Heart left ventricle (tissue), 16 donors: ENCODE measurements around the gene P3H1. TPM values are rescaled to one million over a fixed set of nuclear protein-coding genes. Genes with fewer than 3 reads are reported as not detected.
"Not testable (repeated sequence)": the region's sequence is repeated elsewhere in the genome, so short reads cannot be mapped to it uniquely, and the experiment has no call there.

Experiments
- ATAC-seq, 4 donors: fragments of 200-7000 bp; cut with Tn5 transposase; one replicate each; pipeline ENCODE4 v1.9.1; 2020 to 2022; ENCODE audit warnings: moderate library complexity in 4 of 4, mild to moderate bottlenecking in 3 of 4, moderate number of reproducible peaks in 1 of 4
- DNase-seq, 5 donors: peaks; one replicate each; pipeline ENCODE4 v3.0.0-alpha.2; 2020
- H3K27ac ChIP-seq, 12 donors: fragments of 200-600 bp; sonication (generic) in 4 of 12; one replicate each; pipeline versions ENCODE4 v1.5.0 to v1.8.0; 2016 to 2022; ENCODE audit warnings: mild to moderate bottlenecking in 2 of 12
- H3K27me3 ChIP-seq, 9 donors: fragments of 200-600 bp; sonication (generic) in 2 of 9; one replicate each; pipeline versions ENCODE4 v1.5.1 to v1.8.0; 2016 to 2022; ENCODE audit warnings: mild to moderate bottlenecking in 3 of 9
- H3K36me3 ChIP-seq, 9 donors: fragments of 200-600 bp; sonication (generic) in 2 of 9; one replicate each; pipeline versions ENCODE4 v1.5.0 to v1.8.0; 2018 to 2022; ENCODE audit warnings: mild to moderate bottlenecking in 2 of 9
- H3K4me1 ChIP-seq, 12 donors: fragments of 200-600 bp; sonication (generic) in 4 of 12; one replicate each; pipeline versions ENCODE4 v1.5.0 to v1.8.0; 2016 to 2022; ENCODE audit warnings: mild to moderate bottlenecking in 3 of 12
- H3K4me3 ChIP-seq, 12 donors: fragments of 200-600 bp; sonication (generic) in 4 of 12; one replicate each; pipeline versions ENCODE4 v1.5.0 to v1.8.0; 2017 to 2022; ENCODE audit warnings: mild to moderate bottlenecking in 9 of 12, moderate library complexity in 4 of 12
- H3K9me3 ChIP-seq, 12 donors: fragments of 200-600 bp; sonication (generic) in 4 of 12; one replicate each; pipeline versions ENCODE4 v1.5.0 to v1.8.0; 2016 to 2022; ENCODE audit warnings: mild to moderate bottlenecking in 1 of 12
- CTCF ChIP-seq, 12 donors: fragments of 200-600 bp; sonication (generic) in 4 of 12; IDR thresholded peaks; one replicate each; pipeline versions ENCODE4 v1.5.0 to v1.8.0; 2018 to 2022; ENCODE audit warnings: antibody characterized with exemption in 12 of 12, mild to moderate bottlenecking in 5 of 12
- POLR2A ChIP-seq, 2 donors: fragments of 450-650 bp; IDR thresholded peaks; one replicate each; pipeline ENCODE4 v1.6.1; 2017; ENCODE audit warnings: antibody characterized with exemption in 2 of 2, mild to moderate bottlenecking in 2 of 2, moderate library complexity in 2 of 2
- WGBS, 4 donors: extraction: QIAGEN DNeasy Blood & Tissue Kit in 2 of 4; methylation state at CpG; one replicate each; pipeline versions ENCODE4 v1.1.5 to v1.1.7; 2013 to 2018; 5-methylcytosine and 5-hydroxymethylcytosine counted together
- intact Hi-C, 10 donors: fragments of 100-400 bp; cut with DNase I; formaldehyde crosslinking; loops; one replicate each; pipeline versions ENCODE4 v1.11.1 to v1.14.2; 2022
- polyA plus RNA-seq, 2 donors: library from polyadenylated mRNA; stranded (reverse); fragments of 200-250 nt; gene quantifications; one replicate each; pipeline ENCODE4 v1.2.3, GENCODE V29; 2013
- total RNA-seq, 9 donors: library from RNA; depleted of rRNA in 2 of 9; stranded (reverse); fragments of >200 nt in 2 of 9; fragmentation: NEBNext Ultra II Directional in 3 of 9; extraction: Animal tissue kit (Norgen Biotek cat#: 25700) in 3 of 9; gene quantifications; one replicate each; pipeline versions ENCODE4 v1.1.0 to v1.2.4, GENCODE V29; 2016 to 2023
- donor health status: ischemic (EF 13 %, LVEDD 7.1; RV severe dilation, severe dysfunction).
- donor health status: healthy with polysubstance abuse.
- donor health status: DM: no; HTN: yes; CAD: no.
- donor health status: DM: no; HTN: no; CAD: no.
- donor health status: ischemic (EF 25% LVEDD 6.9; RV normal size, moderate dysfunction).
- donor health status: ischemic (EF 25% LVEDD 5.7; RV mildly dilated, moderate dysfunction).
- donor health status: healthy.
- donor health status: DM: yes; HTN: yes; CAD: no.
- donor health status: ischemic (EF 35%, LVEDD 5.7; RV mildly dilated, moderate dysfunction).
- donor health status: nonischemic (EF 11% LVEDD 7.7; RV severe dilation, severe dysfunction).
- donor health status: DM: yes; HTN: yes; CAD: no.
- donor health status: PGD.
- donor health status: ischemic (EF 29% LVEDD 5.4; RV normal size, mild dysfunction).
- donor health status: nonischemic (EF 23%, LVEDD 6.1; RV moderate dilation, normal function).

The P3H1 gene
- total and polyA plus RNA-seq, 11 donors = 6.9 to 27.9 (median 10.7) TPM

DNA sequence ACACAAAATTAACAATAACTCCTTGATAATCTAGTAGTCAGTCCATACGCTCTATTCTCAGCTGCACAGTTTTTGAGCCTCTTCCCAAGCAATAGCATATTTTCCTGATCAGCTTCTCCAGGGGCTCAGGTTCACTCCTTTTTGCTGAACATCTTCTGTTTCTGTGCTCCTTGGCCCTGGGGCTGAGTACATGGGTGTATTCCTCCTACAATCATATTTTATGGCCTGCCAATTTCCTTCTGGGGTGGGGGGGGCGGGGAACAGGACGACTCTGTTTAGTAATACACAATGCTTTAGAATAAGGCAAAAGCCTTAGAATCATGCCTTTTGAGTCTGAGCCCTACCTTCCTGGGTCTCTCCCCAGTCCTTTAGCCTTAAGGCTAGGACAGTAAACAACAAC is 35.2 kb downstream of the P3H1 start:
- H3K4me1 ChIP-seq = peaks cover 0 to 4% (median 0%) of the 10 kb centered on the region in 12 donors
- no peaks in the 10 kb centered on the region for H3K36me3 ChIP-seq
- 67 to 90% (median 80%) methylated on average over 3 of the region's 3 CpGs for WGBS, 4 donors

GRCh38 chr1:42730988-42731387 is 35.8 kb downstream of the P3H1 start:
- no peak for ATAC-seq
- intact Hi-C loops = no loop called here
- H3K4me1 ChIP-seq = no peaks in the 10 kb centered on the region
- WGBS, 4 donors = 71 to 74% (median 72%) methylated on average over 4 of the region's 4 CpGs
- no peaks in the 10 kb centered on the region for H3K36me3 ChIP-seq
- TF ChIP-seq POLR2A (IDR thresholded peaks at IDR 0.05) (no peak), CTCF (IDR thresholded peaks at IDR 0.05) (no peak)
- H3K27me3 ChIP-seq = no peaks in the 10 kb centered on the region
- no peak overlapping the region for H3K4me3 ChIP-seq
- H3K27ac ChIP-seq = no peak overlapping the region
- no peaks in the 10 kb centered on the region for H3K9me3 ChIP-seq
- DNase-seq = no peak

More for the DNA sequence above, 35.2 kb downstream of the P3H1 start:
- intact Hi-C loops = no loop called here
- Histone ChIP-seq H3K9me3 (no peaks in the 10 kb centered on the region), H3K27me3 (no peaks in the 10 kb centered on the region), H3K27ac (no peak overlapping the region), H3K4me3 (no peak overlapping the region)
- no peak for ATAC-seq
- TF ChIP-seq POLR2A (IDR thresholded peaks at IDR 0.05) (no peak), CTCF (IDR thresholded peaks at IDR 0.05) (no peak)
- DNase-seq = no peak

DNA sequence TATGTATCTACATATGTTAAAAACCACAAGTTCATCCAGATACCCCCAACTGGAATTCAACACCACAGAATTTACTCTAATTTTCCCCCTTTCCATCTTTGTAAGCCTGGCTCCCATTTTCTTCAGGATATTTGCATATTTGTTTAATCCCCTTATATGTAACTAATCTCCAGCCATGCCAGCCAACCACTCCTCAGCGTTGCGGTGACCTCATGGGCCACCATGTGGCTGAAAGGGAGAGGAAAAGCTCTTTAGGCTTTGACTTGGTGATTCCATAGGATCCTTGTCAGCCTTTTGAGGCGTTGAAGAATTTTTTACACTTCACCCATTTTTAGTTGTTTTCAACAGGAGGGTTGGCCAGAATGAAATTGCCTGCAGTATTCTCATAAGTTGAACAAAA is 36.8 kb downstream of the P3H1 start:
- no peaks in the 10 kb centered on the region for H3K27me3 ChIP-seq
- H3K36me3 ChIP-seq = no peaks in the 10 kb centered on the region
- 77 to 89% (median 83%) methylated on average over 3 of the region's 3 CpGs for WGBS, 4 donors
- no peak overlapping the region for H3K27ac ChIP-seq
- H3K9me3 ChIP-seq = no peaks in the 10 kb centered on the region
- TF ChIP-seq POLR2A (IDR thresholded peaks at IDR 0.05) (no peak), CTCF (IDR thresholded peaks at IDR 0.05) (no peak)
- no peak for DNase-seq
- no peak for ATAC-seq
- intact Hi-C loops = no loop called here
- no peak overlapping the region for H3K4me3 ChIP-seq
- no peaks in the 10 kb centered on the region for H3K4me1 ChIP-seq

DNA sequence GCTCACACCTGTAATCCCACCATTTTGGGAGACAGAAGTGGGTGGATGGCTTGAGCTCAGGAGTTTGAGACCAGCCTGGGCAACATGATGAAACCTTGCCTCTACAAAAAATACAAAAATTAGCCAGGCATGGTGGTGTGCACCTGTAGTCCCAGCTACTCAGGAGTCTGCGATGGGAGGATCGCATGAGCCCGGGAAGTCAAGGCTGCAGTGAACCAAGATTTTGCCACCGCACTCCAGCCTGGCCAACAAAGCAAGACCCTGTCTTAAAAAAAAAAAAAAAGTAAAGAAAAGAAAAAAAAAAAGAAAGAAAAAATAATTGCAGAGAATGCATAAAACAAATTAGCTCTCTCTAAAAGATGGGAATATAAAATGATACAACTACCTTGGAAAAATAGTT is 41.0 kb downstream of the P3H1 start:
- H3K27me3 ChIP-seq, H3K4me3 ChIP-seq, intact Hi-C loops, H3K9me3 ChIP-seq, ATAC-seq, H3K4me1 ChIP-seq, DNase-seq, H3K27ac ChIP-seq, H3K36me3 ChIP-seq: not testable (repeated sequence)
- WGBS, 4 donors = 96 to 100% (median 99%) methylated on average over 4 of the region's 4 CpGs

DNA sequence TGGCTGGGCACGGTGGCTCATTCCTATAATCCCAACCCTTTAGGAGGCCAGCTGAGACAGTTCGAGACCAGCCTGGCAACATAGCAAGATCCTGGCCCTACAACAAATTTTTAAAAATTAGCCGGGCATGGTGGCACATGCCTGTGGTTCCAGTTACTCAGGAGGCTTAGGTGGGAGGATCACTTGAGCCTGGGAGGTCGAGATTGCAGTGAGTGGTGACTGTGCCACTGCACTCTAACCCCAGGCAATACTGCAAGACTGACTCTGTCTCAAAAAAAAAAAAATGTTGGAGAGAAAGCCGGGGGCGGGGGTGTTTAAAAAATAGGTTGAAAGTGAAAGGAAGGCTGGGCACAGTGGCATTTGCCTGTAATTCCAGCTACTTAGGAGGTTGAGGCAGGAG is 43.3 kb downstream of the P3H1 start:
- intact Hi-C loops = no loop called here
- 88 to 90% (median 88%) methylated on average over 6 of the region's 6 CpGs for WGBS, 4 donors
- Histone ChIP-seq H3K27me3 (no peaks in the 10 kb centered on the region), H3K27ac (no peak overlapping the region), H3K9me3 (no peaks in the 10 kb centered on the region), H3K36me3 (peaks cover 0 to 7% (median 0%) of the 10 kb centered on the region in 9 donors), H3K4me1 (no peaks in the 10 kb centered on the region), H3K4me3 (no peak overlapping the region)
- TF ChIP-seq POLR2A (IDR thresholded peaks at IDR 0.05) (no peak), CTCF (IDR thresholded peaks at IDR 0.05) (no peak)
- ATAC-seq (no peak), DNase-seq (no peak)

DNA sequence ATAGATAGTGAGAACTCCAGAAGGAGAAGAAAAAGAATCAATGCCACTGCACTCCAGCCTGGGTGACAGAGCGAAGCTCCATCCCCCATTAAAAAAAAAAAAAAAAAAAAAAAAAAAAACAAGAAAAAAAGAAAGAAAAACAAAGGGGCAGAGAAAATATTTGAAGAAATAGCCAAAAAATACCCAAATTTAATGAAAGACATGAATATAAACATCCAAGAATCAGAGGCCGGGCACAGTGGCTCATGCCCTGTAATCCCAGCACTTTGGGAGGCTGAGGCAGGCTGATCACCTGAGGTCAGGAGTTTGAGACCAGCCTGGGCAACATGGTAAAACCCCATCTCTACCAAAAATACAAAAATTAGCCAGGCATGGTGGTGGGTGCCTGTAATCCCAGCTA is 44.4 kb downstream of the P3H1 start:
- H3K27me3 ChIP-seq, H3K9me3 ChIP-seq, H3K4me1 ChIP-seq, H3K4me3 ChIP-seq, intact Hi-C loops, H3K36me3 ChIP-seq, H3K27ac ChIP-seq, DNase-seq, ATAC-seq: not testable (repeated sequence)
- WGBS, 4 donors = 90 to 98% (median 92%) methylated on average over 2 of the region's 2 CpGs
